Loucy (cell line): Measurements from ENCODE around the gene TSPAN9.

Source experiments
- H2AFZ ChIP-seq: fragments of 200-600 bp; sonication (generic); 2 replicates; pipeline ENCODE4 v1.6.0; 2016; ENCODE audit warnings: antibody characterized with exemption, mild to moderate bottlenecking, low read length, moderate library complexity
- H3F3A ChIP-seq: fragments of 200-600 bp; 2 replicates; pipeline ENCODE4 v1.6.0; 2016; ENCODE audit warnings: antibody characterized with exemption, low read depth, mild to moderate bottlenecking
- H3K27me3 ChIP-seq: fragments of 200-600 bp; sonication (generic); 2 replicates; pipeline ENCODE4 v1.6.1; 2014; ENCODE audit warnings: low read length, mild to moderate bottlenecking; ENCODE audit not compliant: insufficient read depth, poor library complexity, severe bottlenecking
- H3K36me3 ChIP-seq: fragments of 200-600 bp; sonication (generic); 2 replicates; pipeline ENCODE4 v1.6.1; 2016; ENCODE audit warnings: low read length; ENCODE audit not compliant: insufficient read depth
- H3K4me1 ChIP-seq: fragments of 200-600 bp; sonication (generic); 2 replicates; pipeline ENCODE4 v1.5.1; 2014; ENCODE audit warnings: low read length, mild to moderate bottlenecking; ENCODE audit not compliant: insufficient read depth, poor library complexity, severe bottlenecking
- H3K4me2 ChIP-seq: fragments of 200-600 bp; sonication (generic); 2 replicates; pipeline ENCODE4 v1.6.0; 2014; ENCODE audit warnings: antibody characterized with exemption, low read length, low read depth, mild to moderate bottlenecking; ENCODE audit not compliant: poor library complexity, severe bottlenecking
- H3K4me3 ChIP-seq: fragments of 200-600 bp; sonication (generic); 2 replicates; pipeline ENCODE4 v1.5.1; 2014; ENCODE audit warnings: low read length, mild to moderate bottlenecking, mixed read lengths; ENCODE audit not compliant: poor library complexity, severe bottlenecking
- H3K79me2 ChIP-seq: fragments of 200-600 bp; sonication (generic); 2 replicates; pipeline ENCODE4 v1.6.1; 2014; ENCODE audit warnings: low read length; ENCODE audit not compliant: insufficient read depth
- H3K9ac ChIP-seq: fragments of 200-600 bp; sonication (generic); 2 replicates; pipeline ENCODE4 v1.6.0; 2014; ENCODE audit warnings: mild to moderate bottlenecking, low read depth, low read length, moderate library complexity; ENCODE audit not compliant: poor library complexity, severe bottlenecking
- H3K9me2 ChIP-seq: fragments of 200-600 bp; sonication (generic); replicated peaks from 2 replicates; pipeline ENCODE4 v1.6.1; 2016; ENCODE audit warnings: low read depth, low read length, mixed read lengths
- H3K9me3 ChIP-seq: fragments of 200-600 bp; sonication (generic); 2 replicates; pipeline ENCODE4 v1.6.1; 2014; ENCODE audit warnings: mild to moderate bottlenecking, antibody characterized with exemption, low read length, low read depth; ENCODE audit not compliant: insufficient read depth
- H4K20me1 ChIP-seq: fragments of 200-600 bp; sonication (generic); 2 replicates; pipeline ENCODE4 v1.6.0; 2014; ENCODE audit warnings: antibody characterized with exemption, low read length, mild to moderate bottlenecking; ENCODE audit not compliant: insufficient read depth, poor library complexity, severe bottlenecking
- EZH2phosphoT487 ChIP-seq: fragments of 200-600 bp; IDR thresholded peaks from 2 replicates; pipeline ENCODE4 v1.6.1; 2018; ENCODE audit warnings: antibody characterized with exemption, mild to moderate bottlenecking, moderate library complexity, borderline replicate concordance
- TF ChIP-seq, protein P1 (sequence below): fragments of 200-600 bp; sonication (generic); conservative IDR thresholded peaks from 2 replicates; pipeline ENCODE4 v1.5.1; 2014; ENCODE audit warnings: mild to moderate bottlenecking, antibody characterized with exemption, low read length

Gene TSPAN9

GRCh38 chr12:3265406-3265805, 188.2 kb downstream of the TSPAN9 start:
- Histone ChIP-seq H3K9me3 (no peaks in the 10 kb centered on the region), H3K79me2 (no peaks in the 10 kb centered on the region), H2AFZ (no peak overlapping the region), H4K20me1 (no peaks in the 10 kb centered on the region), H3K4me3 (no peak overlapping the region), H3F3A (no peaks in the 10 kb centered on the region), H3K9me2 (no peaks in the 10 kb centered on the region), H3K36me3 (no peaks in the 10 kb centered on the region), H3K4me2 (no peak overlapping the region), H3K4me1 (no peaks in the 10 kb centered on the region), H3K9ac (no peak overlapping the region), H3K27me3 (no peaks in the 10 kb centered on the region)
- TF ChIP-seq EZH2phosphoT487 = no peak
- TF ChIP-seq, protein P1, sequence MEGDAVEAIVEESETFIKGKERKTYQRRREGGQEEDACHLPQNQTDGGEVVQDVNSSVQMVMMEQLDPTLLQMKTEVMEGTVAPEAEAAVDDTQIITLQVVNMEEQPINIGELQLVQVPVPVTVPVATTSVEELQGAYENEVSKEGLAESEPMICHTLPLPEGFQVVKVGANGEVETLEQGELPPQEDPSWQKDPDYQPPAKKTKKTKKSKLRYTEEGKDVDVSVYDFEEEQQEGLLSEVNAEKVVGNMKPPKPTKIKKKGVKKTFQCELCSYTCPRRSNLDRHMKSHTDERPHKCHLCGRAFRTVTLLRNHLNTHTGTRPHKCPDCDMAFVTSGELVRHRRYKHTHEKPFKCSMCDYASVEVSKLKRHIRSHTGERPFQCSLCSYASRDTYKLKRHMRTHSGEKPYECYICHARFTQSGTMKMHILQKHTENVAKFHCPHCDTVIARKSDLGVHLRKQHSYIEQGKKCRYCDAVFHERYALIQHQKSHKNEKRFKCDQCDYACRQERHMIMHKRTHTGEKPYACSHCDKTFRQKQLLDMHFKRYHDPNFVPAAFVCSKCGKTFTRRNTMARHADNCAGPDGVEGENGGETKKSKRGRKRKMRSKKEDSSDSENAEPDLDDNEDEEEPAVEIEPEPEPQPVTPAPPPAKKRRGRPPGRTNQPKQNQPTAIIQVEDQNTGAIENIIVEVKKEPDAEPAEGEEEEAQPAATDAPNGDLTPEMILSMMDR = no peak

DNA sequence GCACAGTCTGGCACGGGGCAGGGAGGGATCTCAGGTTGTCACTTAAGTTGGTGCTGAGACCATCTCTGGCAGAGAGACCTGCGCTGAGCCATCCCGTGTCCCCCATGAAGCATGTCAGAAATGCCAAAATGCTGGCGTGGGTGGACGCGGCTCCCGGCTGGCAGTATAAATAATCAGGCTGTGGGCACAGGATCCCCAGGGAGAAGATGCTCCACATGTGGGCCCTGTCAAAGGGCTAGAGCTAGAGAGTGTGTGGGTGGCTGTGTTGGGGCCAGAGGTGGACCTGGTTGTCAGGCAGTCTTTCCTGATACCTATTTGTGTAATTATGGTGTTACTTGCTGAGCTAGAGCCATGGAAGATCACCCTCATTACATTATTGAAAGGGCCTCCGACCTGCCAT, 189.5 kb downstream of the TSPAN9 start:
- no peaks in the 10 kb centered on the region for H3K79me2 ChIP-seq
- H3K4me2 ChIP-seq = no peak overlapping the region
- H3K9me3 ChIP-seq = no peaks in the 10 kb centered on the region
- H3K27me3 ChIP-seq = no peaks in the 10 kb centered on the region
- H3F3A ChIP-seq = no peaks in the 10 kb centered on the region
- H3K4me1 ChIP-seq = no peaks in the 10 kb centered on the region
- no peak overlapping the region for H3K9ac ChIP-seq
- H3K9me2 ChIP-seq = no peaks in the 10 kb centered on the region
- H3K4me3 ChIP-seq = no peak overlapping the region
- no peak overlapping the region for H2AFZ ChIP-seq
- TF ChIP-seq, protein P1 = no peak
- TF ChIP-seq EZH2phosphoT487 = no peak
- no peaks in the 10 kb centered on the region for H4K20me1 ChIP-seq
- no peaks in the 10 kb centered on the region for H3K36me3 ChIP-seq

- Histone ChIP-seq H4K20me1 (no peaks in the 10 kb centered on the region), H3K36me3 (no peaks in the 10 kb centered on the region), H3K9me3 (no peaks in the 10 kb centered on the region), H3F3A (no peaks in the 10 kb centered on the region), H3K27me3 (no peaks in the 10 kb centered on the region), H3K4me2 (no peak overlapping the region), H3K9me2 (no peaks in the 10 kb centered on the region), H3K4me3 (no peak overlapping the region), H3K79me2 (no peaks in the 10 kb centered on the region), H3K4me1 (no peaks in the 10 kb centered on the region), H3K9ac (no peak overlapping the region), H2AFZ (no peak overlapping the region)
- TF ChIP-seq EZH2phosphoT487 = no peak
- TF ChIP-seq, protein P1 = no peak
These were observed 190.5 kb downstream of the TSPAN9 start for GRCh38 chr12:3267690-3268089.
